ENCODE data around the gene MAGEB6B.
"Not testable (repeated sequence)": the region's sequence is repeated elsewhere in the genome, so short reads cannot be mapped to it uniquely, and the experiment has no call there.

Gene MAGEB6B

GRCh38 chrX:26160301-26160700, at the start of gene MAGEB6B:
Gene MAGEB6B, plus strand, starts transcription at chrX:26160601. Its CDS starts 0 bp downstream, at chrX:26160601.
- Histone ChIP-seq H3K36me3 (no peaks in the 10 kb centered on the region), H3K4me3 (ENCODE audit: low read depth in 1 of 2, low read length in 1 of 2) (no peak within 1 kb of the TSS), H3K27ac (no peak within 1 kb of the TSS), H3K27me3 (no peaks in the 10 kb centered on the region), H3K9me3 (no peaks in the 10 kb centered on the region), H3K4me1 (ENCODE audit: control insufficient read depth in 1 of 2, insufficient read depth in 1 of 2, low read depth in 1 of 2, low read length in 1 of 2) (no peaks in the 10 kb centered on the region)
- TF ChIP-seq CTCF (IDR thresholded peaks at IDR 0.05) = no peak

DNA sequence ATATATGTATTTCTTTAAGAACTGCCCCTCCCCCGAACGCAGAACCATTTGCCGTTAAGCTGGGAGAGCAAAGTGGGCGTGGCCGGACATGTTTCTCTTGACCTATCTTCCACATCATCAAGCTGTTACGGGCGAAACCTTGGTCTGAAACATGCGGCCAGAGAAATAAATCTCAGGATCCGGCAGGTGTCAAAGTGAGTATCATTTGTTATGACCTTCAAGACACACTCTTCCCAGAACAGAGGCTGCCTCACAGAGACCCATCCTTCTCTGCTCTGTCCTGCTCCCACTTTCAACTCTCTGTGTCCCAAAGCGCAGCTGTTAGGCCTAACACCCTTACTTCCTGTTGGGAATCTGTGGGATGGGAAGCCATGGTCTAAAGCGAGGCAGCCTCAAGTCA, 22.1 kb upstream of the MAGEB6B start, which contains the start of gene MAGEB18:
MAGEB18 (plus strand) TSS at position 70 of the 400 bp plus-strand sequence. CDS start 643 bp downstream, outside the sequence.
- H3K4me1 ChIP-seq (ENCODE audit: control insufficient read depth in 1 of 2, insufficient read depth in 1 of 2, low read depth in 1 of 2, low read length in 1 of 2) = no peaks in the 10 kb centered on the region
- no peaks in the 10 kb centered on the region for H3K9me3 ChIP-seq
- no peak within 1 kb of the TSS for H3K27ac ChIP-seq
- H3K27me3 ChIP-seq = no peaks in the 10 kb centered on the region
- H3K4me3 ChIP-seq (ENCODE audit: low read depth in 1 of 2, low read length in 1 of 2) = no peak within 1 kb of the TSS
- no peak for TF ChIP-seq CTCF (IDR thresholded peaks at IDR 0.05)
- H3K36me3 ChIP-seq = no peaks in the 10 kb centered on the region

DNA sequence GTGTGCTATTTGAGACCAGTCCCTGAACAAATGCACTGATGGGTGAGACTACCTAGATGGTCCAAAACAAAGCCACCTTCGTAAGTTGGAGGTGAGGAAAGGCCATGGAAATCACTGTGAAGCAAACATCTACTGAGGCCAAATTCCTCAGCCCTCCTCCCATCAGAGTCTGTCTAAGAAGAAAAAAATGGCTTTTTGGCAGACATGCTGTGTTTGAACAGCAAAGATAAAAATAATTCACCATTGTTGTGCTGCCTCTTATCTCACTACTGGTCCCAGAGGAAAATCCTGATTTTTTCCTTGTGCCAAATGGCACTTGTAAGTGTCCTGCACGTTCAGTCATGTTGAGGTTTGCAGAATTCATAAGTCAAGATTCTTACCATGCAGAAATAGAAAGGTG, 14.4 kb upstream of the MAGEB6B start:
- H3K27ac ChIP-seq = no peak overlapping the region
- TF ChIP-seq CTCF (IDR thresholded peaks at IDR 0.05) = no peak
- no peaks in the 10 kb centered on the region for H3K27me3 ChIP-seq
- H3K4me1 ChIP-seq (ENCODE audit: control insufficient read depth in 1 of 2, insufficient read depth in 1 of 2, low read depth in 1 of 2, low read length in 1 of 2) = no peaks in the 10 kb centered on the region
- H3K9me3 ChIP-seq = no peaks in the 10 kb centered on the region
- H3K4me3 ChIP-seq (ENCODE audit: low read depth in 1 of 2, low read length in 1 of 2) = no peak overlapping the region
- H3K36me3 ChIP-seq = no peaks in the 10 kb centered on the region

DNA sequence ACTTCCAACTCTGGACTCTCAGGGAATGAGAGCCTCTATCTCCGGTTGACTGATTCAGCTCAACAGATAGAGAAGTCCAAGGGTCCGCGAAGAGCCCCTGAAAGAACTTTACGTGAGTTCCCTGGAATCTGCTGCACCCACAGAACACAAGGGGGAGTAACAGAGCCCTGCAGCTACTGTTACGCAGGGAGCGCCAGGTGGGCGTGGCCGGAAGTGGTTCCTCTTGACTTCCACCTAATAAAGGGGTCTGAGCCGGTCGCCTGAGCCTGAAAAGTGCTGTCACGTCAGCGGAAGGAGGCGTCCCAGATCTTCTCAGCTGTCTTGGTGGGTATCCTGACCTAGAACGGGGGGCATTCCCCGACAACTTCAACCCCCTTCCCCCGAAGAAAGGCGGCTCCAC, 31.8 kb downstream of the MAGEB6B start, which contains the start of gene MAGEB6:
MAGEB6 (plus strand) TSS at position 237 of the 400 bp plus-strand sequence. CDS start 1,407 bp downstream, outside the sequence.
- Histone ChIP-seq H3K27ac (no peak within 1 kb of the TSS), H3K9me3 (no peaks in the 10 kb centered on the region), H3K4me1 (ENCODE audit: control insufficient read depth in 1 of 2, insufficient read depth in 1 of 2, low read depth in 1 of 2, low read length in 1 of 2) (no peaks in the 10 kb centered on the region), H3K4me3 (ENCODE audit: low read depth in 1 of 2, low read length in 1 of 2) (no peak within 1 kb of the TSS), H3K27me3 (no peaks in the 10 kb centered on the region), H3K36me3 (no peaks in the 10 kb centered on the region)
- no peak for TF ChIP-seq CTCF (IDR thresholded peaks at IDR 0.05)

DNA sequence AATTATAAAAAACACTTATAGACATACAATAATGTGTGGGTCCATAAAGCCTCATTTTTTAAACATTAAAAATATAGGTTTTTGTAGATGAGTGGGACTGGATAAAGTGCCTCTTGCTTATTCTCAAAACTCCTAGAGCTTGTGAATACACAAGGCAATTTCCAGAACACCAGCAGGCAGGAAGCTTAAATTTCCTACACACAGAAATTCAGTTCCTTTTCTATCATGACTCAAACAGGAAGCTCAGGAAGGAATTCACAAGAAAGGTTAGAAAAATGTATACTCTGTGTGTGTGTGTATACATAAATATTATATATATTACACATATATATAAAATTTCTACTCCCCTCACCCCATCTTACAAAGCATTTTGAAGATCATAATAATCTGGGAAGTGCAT, 43.2 kb downstream of the MAGEB6B start:
- Histone ChIP-seq H3K9me3 (no peaks in the 10 kb centered on the region), H3K4me1 (ENCODE audit: control insufficient read depth in 1 of 2, insufficient read depth in 1 of 2, low read depth in 1 of 2, low read length in 1 of 2) (no peaks in the 10 kb centered on the region), H3K36me3 (no peaks in the 10 kb centered on the region), H3K27me3 (no peaks in the 10 kb centered on the region), H3K27ac (no peak overlapping the region), H3K4me3 (ENCODE audit: low read depth in 1 of 2, low read length in 1 of 2) (no peak overlapping the region)
- TF ChIP-seq CTCF (IDR thresholded peaks at IDR 0.05) = no peak

GRCh38 chrX:26204717-26205116, 44.3 kb downstream of the MAGEB6B start:
- not testable (repeated sequence) for H3K27me3 ChIP-seq; H3K9me3 ChIP-seq; H3K4me3 ChIP-seq (ENCODE audit: low read depth in 1 of 2, low read length in 1 of 2); H3K36me3 ChIP-seq; H3K4me1 ChIP-seq (ENCODE audit: control insufficient read depth in 1 of 2, insufficient read depth in 1 of 2, low read depth in 1 of 2, low read length in 1 of 2); H3K27ac ChIP-seq
